HL-60 (cell line): ENCODE results near the gene CERS6.

Experiments
- DNase-seq, 2 experiments: peaks; one replicate each; pipeline ENCODE4 v3.0.0-alpha.2; 2010 to 2020; ENCODE audit warnings: low read depth in 1 of 2, low spot score in 1 of 2
- H3K27ac ChIP-seq: fragments of 250-450 bp; sonication (Bioruptor Pico); replicated peaks from 2 replicates; pipeline ENCODE4 v1.5.1; 2020; ENCODE audit warnings: mild to moderate bottlenecking, moderate library complexity
- H3K27me3 ChIP-seq: fragments of 250-450 bp; sonication (Bioruptor Pico); 2 replicates; pipeline ENCODE4 v1.5.1; 2021; ENCODE audit warnings: mild to moderate bottlenecking, moderate library complexity; ENCODE audit not compliant: insufficient read depth, poor library complexity, severe bottlenecking
- H3K4me3 ChIP-seq: replicated peaks from 2 replicates; pipeline ENCODE4 v1.5.1; 2011; ENCODE audit warnings: mild to moderate bottlenecking, control low read depth, low read length; ENCODE audit not compliant: insufficient read depth
- GABPA ChIP-seq: IDR thresholded peaks from 2 replicates; pipeline ENCODE4 v1.6.1; 2012; ENCODE audit warnings: low read depth
- POLR2AphosphoS5 ChIP-seq: IDR thresholded peaks from 2 replicates; pipeline ENCODE4 v1.6.1; 2012; ENCODE audit warnings: low read depth
- SPI1 ChIP-seq: IDR thresholded peaks from 2 replicates; pipeline ENCODE4 v1.6.1; 2012; ENCODE audit warnings: low read depth, mild to moderate bottlenecking, borderline replicate concordance
- TF ChIP-seq, protein P1 (sequence below): IDR thresholded peaks from one replicate; pipeline ENCODE4 v1.5.1; 2011; ENCODE audit warnings: low read length, control low read depth, inconsistent platforms; ENCODE audit not compliant: insufficient read depth
- TF ChIP-seq, protein P2 (sequence below): IDR thresholded peaks from 2 replicates; pipeline ENCODE4 v1.6.1; 2012; ENCODE audit warnings: low read depth; ENCODE audit not compliant: insufficient replicate concordance

Gene CERS6

GRCh38 chr2:168611896-168612650 is 156.0 kb downstream of the CERS6 start:
- no peak for DNase-seq
- Histone ChIP-seq H3K27me3 (no peaks in the 10 kb centered on the region), H3K27ac (no peak overlapping the region), H3K4me3 (no peak overlapping the region)
- TF ChIP-seq SPI1 (no peak), GABPA (no peak), POLR2AphosphoS5 (no peak)
- TF ChIP-seq, protein P1, sequence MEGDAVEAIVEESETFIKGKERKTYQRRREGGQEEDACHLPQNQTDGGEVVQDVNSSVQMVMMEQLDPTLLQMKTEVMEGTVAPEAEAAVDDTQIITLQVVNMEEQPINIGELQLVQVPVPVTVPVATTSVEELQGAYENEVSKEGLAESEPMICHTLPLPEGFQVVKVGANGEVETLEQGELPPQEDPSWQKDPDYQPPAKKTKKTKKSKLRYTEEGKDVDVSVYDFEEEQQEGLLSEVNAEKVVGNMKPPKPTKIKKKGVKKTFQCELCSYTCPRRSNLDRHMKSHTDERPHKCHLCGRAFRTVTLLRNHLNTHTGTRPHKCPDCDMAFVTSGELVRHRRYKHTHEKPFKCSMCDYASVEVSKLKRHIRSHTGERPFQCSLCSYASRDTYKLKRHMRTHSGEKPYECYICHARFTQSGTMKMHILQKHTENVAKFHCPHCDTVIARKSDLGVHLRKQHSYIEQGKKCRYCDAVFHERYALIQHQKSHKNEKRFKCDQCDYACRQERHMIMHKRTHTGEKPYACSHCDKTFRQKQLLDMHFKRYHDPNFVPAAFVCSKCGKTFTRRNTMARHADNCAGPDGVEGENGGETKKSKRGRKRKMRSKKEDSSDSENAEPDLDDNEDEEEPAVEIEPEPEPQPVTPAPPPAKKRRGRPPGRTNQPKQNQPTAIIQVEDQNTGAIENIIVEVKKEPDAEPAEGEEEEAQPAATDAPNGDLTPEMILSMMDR = no peak
- TF ChIP-seq, protein P2, sequence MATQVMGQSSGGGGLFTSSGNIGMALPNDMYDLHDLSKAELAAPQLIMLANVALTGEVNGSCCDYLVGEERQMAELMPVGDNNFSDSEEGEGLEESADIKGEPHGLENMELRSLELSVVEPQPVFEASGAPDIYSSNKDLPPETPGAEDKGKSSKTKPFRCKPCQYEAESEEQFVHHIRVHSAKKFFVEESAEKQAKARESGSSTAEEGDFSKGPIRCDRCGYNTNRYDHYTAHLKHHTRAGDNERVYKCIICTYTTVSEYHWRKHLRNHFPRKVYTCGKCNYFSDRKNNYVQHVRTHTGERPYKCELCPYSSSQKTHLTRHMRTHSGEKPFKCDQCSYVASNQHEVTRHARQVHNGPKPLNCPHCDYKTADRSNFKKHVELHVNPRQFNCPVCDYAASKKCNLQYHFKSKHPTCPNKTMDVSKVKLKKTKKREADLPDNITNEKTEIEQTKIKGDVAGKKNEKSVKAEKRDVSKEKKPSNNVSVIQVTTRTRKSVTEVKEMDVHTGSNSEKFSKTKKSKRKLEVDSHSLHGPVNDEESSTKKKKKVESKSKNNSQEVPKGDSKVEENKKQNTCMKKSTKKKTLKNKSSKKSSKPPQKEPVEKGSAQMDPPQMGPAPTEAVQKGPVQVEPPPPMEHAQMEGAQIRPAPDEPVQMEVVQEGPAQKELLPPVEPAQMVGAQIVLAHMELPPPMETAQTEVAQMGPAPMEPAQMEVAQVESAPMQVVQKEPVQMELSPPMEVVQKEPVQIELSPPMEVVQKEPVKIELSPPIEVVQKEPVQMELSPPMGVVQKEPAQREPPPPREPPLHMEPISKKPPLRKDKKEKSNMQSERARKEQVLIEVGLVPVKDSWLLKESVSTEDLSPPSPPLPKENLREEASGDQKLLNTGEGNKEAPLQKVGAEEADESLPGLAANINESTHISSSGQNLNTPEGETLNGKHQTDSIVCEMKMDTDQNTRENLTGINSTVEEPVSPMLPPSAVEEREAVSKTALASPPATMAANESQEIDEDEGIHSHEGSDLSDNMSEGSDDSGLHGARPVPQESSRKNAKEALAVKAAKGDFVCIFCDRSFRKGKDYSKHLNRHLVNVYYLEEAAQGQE = no peak

GRCh38 chr2:168612719-168613118 is 156.6 kb downstream of the CERS6 start:
- no peak overlapping the region for H3K27ac ChIP-seq
- H3K4me3 ChIP-seq = no peak overlapping the region
- no peak for TF ChIP-seq GABPA
- TF ChIP-seq POLR2AphosphoS5 = no peak
- TF ChIP-seq, protein P1 = no peak
- TF ChIP-seq SPI1 = no peak
- TF ChIP-seq, protein P2 = no peak
- H3K27me3 ChIP-seq = no peaks in the 10 kb centered on the region
- DNase-seq = no peak

GRCh38 chr2:168613551-168613950 is 157.5 kb downstream of the CERS6 start:
- H3K27me3 ChIP-seq = no peaks in the 10 kb centered on the region
- H3K27ac ChIP-seq = no peak overlapping the region
- TF ChIP-seq GABPA = no peak
- TF ChIP-seq, protein P1 = no peak
- TF ChIP-seq, protein P2 = no peak
- no peak for TF ChIP-seq SPI1
- no peak for TF ChIP-seq POLR2AphosphoS5
- H3K4me3 ChIP-seq = no peak overlapping the region
- no peak for DNase-seq
